Activated CD8-positive, alpha-beta memory T cell treated with anti-CD3 and anti-CD28 coated beads, Interleukin-2, amount 50 U/mL, for 1 hour (primary cell): ENCODE measurements around the gene CENPP.
"Not testable (repeated sequence)": the region's sequence is repeated elsewhere in the genome, so short reads cannot be mapped to it uniquely, and the experiment has no call there.

Experiments used
- DNase-seq: peaks from one replicate; pipeline ENCODE4 v3.0.0-alpha.2; 2020; ENCODE audit errors: extremely low read depth

The CENPP gene

DNA sequence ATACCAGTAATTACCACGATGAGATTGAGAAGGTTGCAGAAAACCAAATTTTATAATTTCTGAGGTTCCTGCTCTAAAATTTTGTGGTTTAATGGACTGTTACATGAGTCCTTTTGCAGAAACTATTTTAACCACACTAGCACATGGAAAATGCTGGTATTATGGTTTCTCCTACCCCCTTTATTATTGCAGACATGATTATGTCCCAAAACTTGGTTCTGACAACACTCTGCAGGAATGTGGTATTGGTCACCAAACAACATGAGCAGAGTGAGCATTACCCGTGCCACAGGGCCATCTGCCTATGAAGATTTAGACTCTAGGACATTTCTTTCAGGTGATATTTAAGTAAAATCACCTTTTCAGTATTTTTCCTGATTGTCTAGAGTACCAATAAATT, 212.8 kb downstream of the CENPP start:
- DNase-seq: no peak

GRCh38 chr9:92543972-92544371, 218.2 kb downstream of the CENPP start:
- DNase-seq: no peak

- DNase-seq: no peak
These were observed 219.3 kb downstream of the CENPP start for GRCh38 chr9:92545002-92545510.

- no peak for DNase-seq
These were observed 221.6 kb downstream of the CENPP start for GRCh38 chr9:92547356-92547755.

DNA sequence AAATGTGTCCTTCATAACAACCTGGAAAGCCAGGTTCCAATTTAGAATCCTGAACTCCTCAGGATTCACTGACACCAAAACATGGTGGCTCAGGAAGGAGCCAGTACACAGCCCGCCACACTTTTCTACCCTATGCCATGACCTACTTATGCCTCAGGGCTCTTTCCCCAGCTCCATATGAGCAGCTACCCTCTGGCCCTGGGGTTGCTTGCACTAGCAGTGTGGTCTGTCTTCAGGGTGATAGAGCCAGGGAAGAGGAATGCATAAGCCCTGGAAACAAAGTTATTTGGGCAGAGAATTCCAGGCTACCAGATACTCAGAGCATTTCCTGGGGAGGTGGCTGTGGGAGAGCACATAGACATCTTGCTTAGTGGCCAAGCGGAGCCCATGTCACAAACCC, 225.0 kb downstream of the CENPP start:
- DNase-seq: no peak

DNA sequence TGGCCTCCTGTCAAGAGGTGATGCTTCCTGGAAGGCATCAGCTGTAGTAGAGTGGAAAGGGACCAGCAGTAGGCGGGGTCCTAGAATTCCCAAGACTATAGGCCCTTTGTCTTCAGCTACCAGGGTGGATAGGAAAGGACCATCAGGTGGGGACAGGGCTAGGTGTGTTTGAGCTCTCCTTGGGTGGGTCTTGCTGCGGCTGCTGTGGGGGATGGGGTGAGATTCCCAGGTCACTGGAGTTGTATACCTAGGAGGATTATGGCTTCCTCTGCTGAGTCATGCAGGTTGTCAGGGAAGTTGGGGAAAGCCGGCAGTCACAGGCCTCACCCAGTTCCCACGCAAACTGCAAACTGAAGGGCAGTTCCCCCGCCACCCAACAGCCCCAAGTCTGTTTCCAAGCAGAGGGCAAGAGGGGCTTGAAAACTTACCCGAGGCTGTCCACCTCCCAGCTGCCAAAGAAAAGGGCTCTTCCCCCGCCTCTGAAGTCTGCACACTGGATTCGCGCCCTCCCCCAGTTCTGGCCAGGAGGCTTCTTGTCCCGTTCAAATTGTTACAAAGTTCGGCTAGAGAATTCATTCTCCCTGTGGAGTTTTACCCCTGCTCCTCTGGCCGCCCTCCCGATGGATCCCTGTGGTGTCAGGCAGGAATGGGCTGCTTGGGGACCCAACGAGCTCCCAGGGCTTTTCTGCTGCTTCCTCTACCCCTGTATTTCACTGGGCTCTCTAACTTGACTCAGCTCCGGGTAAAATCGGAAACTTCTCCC, 233.0 kb downstream of the CENPP start:
- DNase-seq: no peak

DNA sequence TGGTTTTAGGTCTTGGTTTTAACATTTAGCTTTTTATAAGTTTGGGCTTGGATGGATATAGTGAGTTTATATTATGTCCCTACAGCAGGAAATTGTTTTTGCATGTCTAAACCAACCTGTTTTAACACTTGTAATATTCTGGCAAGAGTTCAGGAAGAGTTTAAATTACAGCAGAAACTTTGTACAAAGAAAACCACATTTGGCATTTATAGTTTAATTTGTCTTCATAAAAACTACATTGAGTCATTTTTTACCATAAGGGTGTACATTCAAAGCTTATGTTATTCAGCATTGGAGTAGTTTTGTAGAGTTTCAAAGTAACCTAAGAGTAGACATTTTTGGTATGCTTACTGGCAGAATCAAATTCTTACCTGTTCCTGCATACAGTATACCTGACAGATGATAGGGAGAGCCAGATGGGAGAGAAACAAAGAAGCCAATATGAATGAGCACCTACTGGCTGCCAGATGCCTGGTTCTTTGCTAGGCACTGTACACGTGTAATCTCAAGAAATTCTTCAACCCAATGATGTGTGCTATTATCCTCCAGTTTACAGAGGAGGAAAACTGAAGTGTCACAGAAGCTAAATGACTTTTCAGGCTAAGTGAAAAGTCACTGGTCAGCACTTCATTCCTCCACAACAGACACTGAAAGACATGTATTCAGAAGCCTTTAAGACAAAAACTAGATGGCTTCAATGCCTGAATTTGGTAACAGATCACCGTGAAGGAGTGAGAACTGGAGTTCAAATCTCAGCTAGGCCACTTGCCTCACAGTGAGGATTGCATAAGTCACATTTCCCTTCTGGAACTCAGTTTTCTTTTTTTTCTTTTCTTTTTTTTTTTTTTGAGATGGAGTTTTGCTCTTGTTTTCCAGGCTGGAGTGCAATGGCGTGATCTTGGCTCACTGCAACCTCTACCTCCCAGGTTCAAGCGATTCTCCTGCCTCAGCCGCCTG, 235.9 kb downstream of the CENPP start:
- no peak for DNase-seq

- DNase-seq: no peak
These were observed 236.8 kb downstream of the CENPP start for GRCh38 chr9:92562461-92562967.

GRCh38 chr9:92563116-92564100, 237.7 kb downstream of the CENPP start:
- no peak for DNase-seq

DNA sequence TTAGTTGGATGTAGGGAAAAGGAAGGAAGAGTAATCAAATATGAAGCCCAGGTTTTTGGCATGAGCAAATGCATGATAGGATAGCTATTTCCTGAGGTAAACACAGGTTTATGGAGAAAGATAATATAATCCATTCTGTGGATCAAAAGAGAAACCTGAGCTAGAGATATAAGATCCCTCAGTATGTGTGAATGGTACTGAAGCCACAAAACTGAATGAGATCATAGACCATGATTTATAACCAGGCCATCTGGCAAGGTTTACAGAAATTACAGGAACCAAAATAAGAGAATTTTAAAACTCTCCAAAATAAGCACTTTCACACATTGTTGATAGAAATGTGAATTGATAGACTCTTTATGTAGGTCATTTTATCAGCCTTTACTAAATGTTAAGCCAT, 238.8 kb downstream of the CENPP start:
- DNase-seq: no peak

DNA sequence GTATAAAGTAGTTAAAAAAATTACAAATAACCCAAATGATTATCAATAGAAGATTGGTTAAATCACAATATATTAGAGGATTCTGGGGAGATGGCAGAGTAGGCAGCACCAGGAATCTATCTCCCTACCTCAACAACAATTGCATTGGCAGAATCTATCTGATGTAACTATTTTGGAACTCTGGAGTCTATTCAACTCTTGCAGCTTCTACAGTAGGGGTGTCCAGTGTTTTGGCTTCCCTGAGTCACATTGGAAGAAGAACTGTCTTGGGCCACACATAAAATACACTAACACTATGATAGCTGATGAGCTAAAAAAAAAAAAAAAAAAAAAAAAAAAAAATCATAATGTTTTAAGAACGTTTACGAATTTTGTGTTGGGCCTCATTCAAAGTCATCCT, 239.2 kb downstream of the CENPP start:
- DNase-seq: no peak

DNA sequence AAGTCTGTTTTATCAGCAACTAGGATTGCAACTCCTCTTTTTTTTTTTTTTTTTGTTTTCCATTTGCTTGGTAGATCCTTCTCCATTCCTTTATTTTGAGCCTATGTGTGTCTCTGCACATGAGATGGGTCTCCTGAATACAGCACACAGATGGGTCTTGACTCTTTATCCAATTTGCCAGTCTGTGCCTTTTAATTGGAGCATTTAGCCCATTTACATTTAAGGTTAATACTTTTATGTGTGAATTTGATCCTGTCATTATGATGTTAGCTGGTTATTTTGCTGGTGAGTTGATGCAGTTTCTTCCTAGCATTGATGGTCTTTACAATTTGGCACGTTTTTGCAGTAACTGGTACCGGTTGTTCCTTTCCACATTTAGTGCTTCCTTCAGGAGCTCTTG, 246.1 kb downstream of the CENPP start:
- DNase-seq: not testable (repeated sequence)

DNA sequence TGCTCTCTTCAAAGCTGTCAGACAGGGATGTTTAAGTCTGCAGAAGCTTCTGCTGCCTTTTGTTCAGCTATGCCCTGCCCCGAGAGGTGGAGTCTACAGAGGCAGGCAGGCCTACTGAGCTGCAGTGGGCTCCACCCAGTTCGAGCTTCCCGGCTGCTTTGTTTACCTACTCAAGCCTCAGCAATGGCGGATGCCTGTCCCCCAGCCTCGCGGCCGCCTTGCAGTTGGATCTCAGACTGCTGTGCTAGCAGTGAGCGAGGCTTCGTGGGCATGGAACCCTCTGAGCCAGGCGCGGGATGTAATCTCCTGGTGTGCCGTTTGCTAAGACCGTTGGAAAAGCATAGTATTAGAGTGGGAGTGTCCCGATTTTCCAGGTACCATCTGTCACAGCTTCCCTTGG, 247.9 kb downstream of the CENPP start:
- DNase-seq: not testable (repeated sequence)

- DNase-seq: no peak
These were observed 250.4 kb downstream of the CENPP start for GRCh38 chr9:92576175-92576574.

- DNase-seq: no peak
These were observed 264.2 kb downstream of the CENPP start for GRCh38 chr9:92589923-92590322.

- DNase-seq: no peak
These were observed 264.6 kb downstream of the CENPP start for GRCh38 chr9:92590377-92590776.

DNA sequence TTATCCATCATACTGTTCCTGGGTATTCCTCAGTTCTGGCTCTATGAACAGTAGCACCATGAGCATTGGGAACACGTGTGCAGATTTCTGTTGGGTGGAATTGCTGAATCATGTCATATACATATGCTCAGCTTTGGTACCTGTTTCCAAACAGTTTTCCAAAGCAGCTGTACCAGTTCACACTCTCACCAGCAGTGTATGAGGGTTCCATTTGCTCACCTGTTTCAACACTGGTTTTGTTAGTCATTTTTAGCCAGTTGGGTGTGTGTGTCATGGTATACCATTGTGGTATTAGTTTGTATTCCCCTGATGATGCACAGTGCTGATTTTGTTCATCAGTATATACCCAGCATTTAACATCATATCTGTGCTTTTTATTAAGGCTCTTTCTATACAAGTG, 266.8 kb downstream of the CENPP start:
- no peak for DNase-seq

DNA sequence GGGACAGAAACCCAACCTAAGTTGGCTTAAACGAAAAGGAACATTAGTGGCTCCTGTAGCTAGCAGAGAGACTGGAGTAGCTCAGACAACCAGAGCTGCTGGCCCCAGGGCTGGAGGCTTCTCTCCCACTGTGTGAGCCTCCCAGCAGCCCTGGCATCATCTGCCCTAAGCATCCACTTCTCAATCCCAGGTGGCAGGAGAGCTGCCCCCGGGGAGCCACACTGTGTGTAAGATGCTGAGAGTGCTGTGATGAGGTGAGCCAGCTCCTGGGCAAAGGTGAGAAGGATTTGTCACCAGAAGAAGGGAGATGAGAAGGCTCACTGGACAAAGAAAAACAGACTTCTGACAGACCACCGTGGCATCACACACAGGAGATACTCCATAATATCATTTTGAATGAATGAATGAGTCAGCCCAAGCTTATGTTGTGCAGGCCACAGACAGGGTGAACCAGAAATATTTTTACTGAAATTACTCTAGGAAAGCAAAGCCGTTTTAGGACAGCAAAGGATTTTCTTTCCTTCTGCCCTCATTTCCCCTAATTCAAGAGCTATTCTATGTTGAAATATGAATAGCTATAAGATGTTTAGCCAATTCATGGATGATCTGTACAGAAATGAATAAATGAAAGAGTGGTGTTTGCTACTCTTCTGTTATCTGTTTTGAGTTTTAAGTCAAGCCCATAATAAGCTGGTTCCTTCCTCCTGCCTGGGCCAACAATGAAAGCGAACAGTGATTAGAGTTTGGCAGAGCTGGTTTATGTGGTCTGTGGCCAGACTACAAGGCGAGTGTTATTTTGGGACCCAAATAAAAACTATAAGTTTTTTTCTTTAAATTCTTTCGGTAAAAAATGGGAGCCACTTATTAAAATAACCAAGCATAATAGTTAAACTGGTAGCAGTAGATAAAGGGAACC, 267.5 kb downstream of the CENPP start:
- no peak for DNase-seq

GRCh38 chr9:92595075-92595474, 269.3 kb downstream of the CENPP start:
- not testable (repeated sequence) for DNase-seq

- DNase-seq: no peak
These were observed 270.2 kb downstream of the CENPP start for GRCh38 chr9:92595930-92596329.
